ENCODE results near the gene TMEM187. TPM values are rescaled to one million over a fixed set of nuclear protein-coding genes. Genes with fewer than 3 reads are reported as not detected.

TMEM187 gene
- total RNA-seq, 1 donor from 2014 or later: 14.4 TPM

DNA sequence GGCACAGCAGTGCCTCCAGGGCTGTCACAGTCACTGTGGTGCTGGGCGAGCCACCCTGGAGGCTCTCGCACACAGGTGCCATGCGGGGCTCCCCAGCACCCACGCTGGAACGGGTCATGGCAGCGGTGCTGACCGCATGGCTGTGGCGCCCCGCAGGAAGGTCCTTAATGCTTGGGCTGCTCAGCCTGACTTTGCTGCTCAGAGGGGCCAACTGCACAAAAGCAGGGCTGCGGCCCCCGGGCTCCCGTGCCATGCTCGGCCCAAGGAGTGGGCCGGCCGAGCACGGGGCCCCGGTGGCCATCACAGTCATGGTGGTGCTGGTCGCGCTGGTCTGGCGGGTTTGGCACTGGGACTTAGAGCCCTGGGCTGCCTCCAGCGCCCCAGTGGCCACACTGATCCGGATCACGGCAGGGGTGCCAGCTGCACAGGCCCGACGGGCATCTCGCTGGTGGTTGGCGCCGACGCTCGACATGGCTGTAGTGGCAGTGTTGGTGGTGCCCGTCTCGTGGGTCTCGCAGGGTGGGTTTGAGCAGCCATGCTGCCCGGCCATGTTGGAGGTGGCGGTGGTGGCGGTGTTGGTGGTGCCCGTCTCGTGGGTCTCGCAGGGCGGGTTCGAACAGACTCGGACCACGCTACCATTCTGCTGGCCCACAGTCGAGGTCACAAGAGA, 17.9 kb upstream of the TMEM187 start:
- TF ChIP-seq, protein P1, sequence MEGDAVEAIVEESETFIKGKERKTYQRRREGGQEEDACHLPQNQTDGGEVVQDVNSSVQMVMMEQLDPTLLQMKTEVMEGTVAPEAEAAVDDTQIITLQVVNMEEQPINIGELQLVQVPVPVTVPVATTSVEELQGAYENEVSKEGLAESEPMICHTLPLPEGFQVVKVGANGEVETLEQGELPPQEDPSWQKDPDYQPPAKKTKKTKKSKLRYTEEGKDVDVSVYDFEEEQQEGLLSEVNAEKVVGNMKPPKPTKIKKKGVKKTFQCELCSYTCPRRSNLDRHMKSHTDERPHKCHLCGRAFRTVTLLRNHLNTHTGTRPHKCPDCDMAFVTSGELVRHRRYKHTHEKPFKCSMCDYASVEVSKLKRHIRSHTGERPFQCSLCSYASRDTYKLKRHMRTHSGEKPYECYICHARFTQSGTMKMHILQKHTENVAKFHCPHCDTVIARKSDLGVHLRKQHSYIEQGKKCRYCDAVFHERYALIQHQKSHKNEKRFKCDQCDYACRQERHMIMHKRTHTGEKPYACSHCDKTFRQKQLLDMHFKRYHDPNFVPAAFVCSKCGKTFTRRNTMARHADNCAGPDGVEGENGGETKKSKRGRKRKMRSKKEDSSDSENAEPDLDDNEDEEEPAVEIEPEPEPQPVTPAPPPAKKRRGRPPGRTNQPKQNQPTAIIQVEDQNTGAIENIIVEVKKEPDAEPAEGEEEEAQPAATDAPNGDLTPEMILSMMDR (conservative IDR thresholded peaks at IDR 0.05): no peak
- Mint-ChIP-seq H3K9me3 (no peaks in the 10 kb centered on the region), H3K36me3 (peaks cover 7% of the 10 kb centered on the region), H3K4me3 (no peak overlapping the region), H3K27ac (no peak overlapping the region), H3K27me3 (no peaks in the 10 kb centered on the region), H3K4me1 (ENCODE audit: unreplicated experiment) (no peaks in the 10 kb centered on the region)
- DNase-seq (ENCODE audit: extremely low spot score, unreplicated experiment): no peak

- Mint-ChIP-seq H3K27me3 (no peaks in the 10 kb centered on the region), H3K4me1 (ENCODE audit: unreplicated experiment) (no peaks in the 10 kb centered on the region), H3K27ac (no peak overlapping the region), H3K9me3 (no peaks in the 10 kb centered on the region), H3K4me3 (no peak overlapping the region), H3K36me3 (peaks cover 6% of the 10 kb centered on the region)
- TF ChIP-seq, protein P1 (conservative IDR thresholded peaks at IDR 0.05): no peak
- no peak for DNase-seq (ENCODE audit: extremely low spot score, unreplicated experiment)
These were observed 17.3 kb upstream of the TMEM187 start for GRCh38 chrX:153955228-153955732.

DNA sequence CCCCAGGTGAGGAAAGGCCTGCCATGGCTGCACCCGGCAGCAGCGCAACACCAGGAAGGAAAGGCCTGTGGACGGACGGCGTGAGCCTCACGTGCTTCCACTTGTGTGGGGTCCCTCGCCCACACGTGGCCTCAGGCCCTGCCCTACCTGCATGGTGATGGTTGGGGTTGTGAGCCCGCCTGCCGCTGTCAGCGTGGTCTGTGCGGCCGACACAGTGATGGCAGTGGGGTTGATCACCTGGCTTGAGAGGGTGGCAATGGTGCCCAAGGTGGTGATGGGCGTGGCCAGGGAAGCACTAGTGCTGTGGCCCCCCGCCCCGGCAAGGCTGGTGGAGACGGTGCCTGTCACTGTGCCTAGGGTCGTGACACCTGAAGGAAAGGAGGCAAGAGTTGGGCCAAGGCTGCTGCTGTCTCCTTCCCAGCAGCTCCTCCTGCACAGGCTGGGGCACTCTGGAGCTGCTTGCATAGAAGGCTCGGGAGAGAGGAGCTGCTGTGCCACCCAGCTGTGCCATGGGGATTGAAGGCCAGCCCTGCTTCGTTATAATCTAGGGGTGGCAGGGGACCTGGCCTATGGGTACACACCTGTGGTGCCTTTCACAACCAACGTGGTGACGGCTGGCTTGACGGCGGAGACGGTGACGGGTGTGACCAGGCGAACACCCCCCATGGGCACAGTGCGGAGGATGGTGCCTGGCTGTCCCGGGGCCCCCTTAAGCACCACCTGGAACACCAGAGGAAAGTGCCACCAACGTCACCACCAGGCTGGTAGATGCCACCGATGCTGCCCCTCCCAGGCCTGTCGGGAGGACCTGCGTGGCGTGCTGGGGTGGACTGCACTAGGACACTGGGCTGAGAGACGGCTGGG, 16.3 kb upstream of the TMEM187 start:
- Mint-ChIP-seq H3K4me1 (ENCODE audit: unreplicated experiment) (no peaks in the 10 kb centered on the region), H3K36me3 (peaks cover 7% of the 10 kb centered on the region), H3K9me3 (no peaks in the 10 kb centered on the region), H3K27ac (no peak overlapping the region), H3K4me3 (no peak overlapping the region), H3K27me3 (no peaks in the 10 kb centered on the region)
- TF ChIP-seq, protein P1 (conservative IDR thresholded peaks at IDR 0.05): no peak
- DNase-seq (ENCODE audit: extremely low spot score, unreplicated experiment): no peak

- no peaks in the 10 kb centered on the region for H3K9me3 Mint-ChIP-seq
- DNase-seq (ENCODE audit: extremely low spot score, unreplicated experiment): no peak
- no peak overlapping the region for H3K4me3 Mint-ChIP-seq
- TF ChIP-seq, protein P1 (conservative IDR thresholded peaks at IDR 0.05): no peak
- H3K4me1 Mint-ChIP-seq (ENCODE audit: unreplicated experiment): no peaks in the 10 kb centered on the region
- peaks cover 7% of the 10 kb centered on the region for H3K36me3 Mint-ChIP-seq
- H3K27ac Mint-ChIP-seq: no peak overlapping the region
- no peaks in the 10 kb centered on the region for H3K27me3 Mint-ChIP-seq
These were observed 15.3 kb upstream of the TMEM187 start for GRCh38 chrX:153957224-153957623.

GRCh38 chrX:153958605-153959004, 13.9 kb upstream of the TMEM187 start:
- Mint-ChIP-seq H3K27ac (no peak overlapping the region), H3K36me3 (peaks cover 11% of the 10 kb centered on the region), H3K4me1 (ENCODE audit: unreplicated experiment) (no peaks in the 10 kb centered on the region), H3K9me3 (no peaks in the 10 kb centered on the region), H3K27me3 (no peaks in the 10 kb centered on the region), H3K4me3 (no peak overlapping the region)
- no peak for DNase-seq (ENCODE audit: extremely low spot score, unreplicated experiment)
- TF ChIP-seq, protein P1 (conservative IDR thresholded peaks at IDR 0.05): no peak
